ENCODE results near the gene SAMD7. TPM values are rescaled to one million over a fixed set of nuclear protein-coding genes. Genes with fewer than 3 reads are reported as not detected.

SAMD7 gene
- polyA plus RNA-seq, 1 donor (not counting 4 experiments of a cell fraction or from before 2014, with no cell fraction given) = not detected

GRCh38 chr3:169863458-169863899, 47.9 kb upstream of the SAMD7 start:
- H2AFZ ChIP-seq (ENCODE audit: control insufficient read depth, low read length) = no peak overlapping the region
- dilution Hi-C loops (cut with MboI; ENCODE audit: extremely low pct_ligation_motif_present, low sequenced_read_pairs) = no loop called here
- H3K27me3 ChIP-seq (ENCODE audit: control insufficient read depth, extremely low read depth, insufficient read depth, low read length) = peaks cover 3% of the 10 kb centered on the region
- H3K9me1 ChIP-seq (ENCODE audit: control insufficient read depth, extremely low read depth, insufficient read depth, low read length) = no peaks in the 10 kb centered on the region
- no peak overlapping the region for H3K4me3 ChIP-seq (ENCODE audit: control insufficient read depth in 2 of 3, extremely low read depth in 1 of 3, insufficient read depth in 2 of 3, low read depth in 1 of 3, low read length in 3 of 3)
- H3K4me1 ChIP-seq (ENCODE audit: control insufficient read depth, extremely low read depth, insufficient read depth, low read length) = no peaks in the 10 kb centered on the region
- no peaks in the 10 kb centered on the region for H4K20me1 ChIP-seq (ENCODE audit: control insufficient read depth, extremely low read depth, insufficient read depth, low read length)
- H3K9ac ChIP-seq (ENCODE audit: control insufficient read depth, extremely low read depth, insufficient read depth, low read length) = no peak overlapping the region
- H3K36me3 ChIP-seq (ENCODE audit: control insufficient read depth in 2 of 2, extremely low read depth in 1 of 2, insufficient read depth in 2 of 2, low read length in 2 of 2) = no peaks in the 10 kb centered on the region
- H3K27ac ChIP-seq (ENCODE audit: control insufficient read depth, insufficient read depth, low read length) = no peak overlapping the region
- no peaks in the 10 kb centered on the region for H3K9me3 ChIP-seq (ENCODE audit: control insufficient read depth, low read depth, low read length)
- peak; percentile 42 for DNase-seq (ENCODE audit: low read depth, low spot score)
- no peaks in the 10 kb centered on the region for H3K79me2 ChIP-seq (ENCODE audit: control insufficient read depth, insufficient read depth, low read length)
- H3K4me2 ChIP-seq (ENCODE audit: control insufficient read depth, extremely low read depth, insufficient read depth, low read depth, low read length) = no peak overlapping the region
- TF ChIP-seq EZH2 (IDR thresholded peaks at IDR 0.05; ENCODE audit: low read length) = no peak
- TF ChIP-seq CTCF (optimal IDR thresholded peaks at IDR 0.05 in 1 of 3, IDR thresholded peaks at IDR 0.05 in 1 of 3, conservative IDR thresholded peaks at IDR 0.05 in 1 of 3; ENCODE audit: extremely low read depth in 1 of 3, insufficient read depth in 2 of 3, low read length in 3 of 3) = peak; percentile 79 to 98 (median 93)
- FAIRE-seq = peak; percentile 44

GRCh38 chr3:169864270-169864669, 47.1 kb upstream of the SAMD7 start:
- dilution Hi-C loops (cut with MboI; ENCODE audit: extremely low pct_ligation_motif_present, low sequenced_read_pairs) = no loop called here
- Histone ChIP-seq H3K79me2 (ENCODE audit: control insufficient read depth, insufficient read depth, low read length) (no peaks in the 10 kb centered on the region), H4K20me1 (ENCODE audit: control insufficient read depth, extremely low read depth, insufficient read depth, low read length) (no peaks in the 10 kb centered on the region), H3K4me1 (ENCODE audit: control insufficient read depth, extremely low read depth, insufficient read depth, low read length) (no peaks in the 10 kb centered on the region), H3K27ac (ENCODE audit: control insufficient read depth, insufficient read depth, low read length) (no peak overlapping the region), H3K9me3 (ENCODE audit: control insufficient read depth, low read depth, low read length) (no peaks in the 10 kb centered on the region), H2AFZ (ENCODE audit: control insufficient read depth, low read length) (no peak overlapping the region), H3K4me3 (ENCODE audit: control insufficient read depth in 2 of 3, extremely low read depth in 1 of 3, insufficient read depth in 2 of 3, low read depth in 1 of 3, low read length in 3 of 3) (no peak overlapping the region), H3K36me3 (ENCODE audit: control insufficient read depth in 2 of 2, extremely low read depth in 1 of 2, insufficient read depth in 2 of 2, low read length in 2 of 2) (no peaks in the 10 kb centered on the region), H3K9me1 (ENCODE audit: control insufficient read depth, extremely low read depth, insufficient read depth, low read length) (no peaks in the 10 kb centered on the region), H3K27me3 (ENCODE audit: control insufficient read depth, extremely low read depth, insufficient read depth, low read length) (peaks cover 3% of the 10 kb centered on the region), H3K9ac (ENCODE audit: control insufficient read depth, extremely low read depth, insufficient read depth, low read length) (no peak overlapping the region), H3K4me2 (ENCODE audit: control insufficient read depth, extremely low read depth, insufficient read depth, low read depth, low read length) (no peak overlapping the region)
- no peak for TF ChIP-seq CTCF (optimal IDR thresholded peaks at IDR 0.05 in 1 of 3, IDR thresholded peaks at IDR 0.05 in 1 of 3, conservative IDR thresholded peaks at IDR 0.05 in 1 of 3; ENCODE audit: extremely low read depth in 1 of 3, insufficient read depth in 2 of 3, low read length in 3 of 3)
- no peak for TF ChIP-seq EZH2 (IDR thresholded peaks at IDR 0.05; ENCODE audit: low read length)
- DNase-seq (ENCODE audit: low read depth, low spot score) (no peak), FAIRE-seq (no peak)
